ENCODE measurements around the gene APOC3. TPM values are rescaled to one million over a fixed set of nuclear protein-coding genes. Genes with fewer than 3 reads are reported as not detected.

The APOC3 gene
- total RNA-seq, 1 donor from 2014 or later, result not detected

DNA sequence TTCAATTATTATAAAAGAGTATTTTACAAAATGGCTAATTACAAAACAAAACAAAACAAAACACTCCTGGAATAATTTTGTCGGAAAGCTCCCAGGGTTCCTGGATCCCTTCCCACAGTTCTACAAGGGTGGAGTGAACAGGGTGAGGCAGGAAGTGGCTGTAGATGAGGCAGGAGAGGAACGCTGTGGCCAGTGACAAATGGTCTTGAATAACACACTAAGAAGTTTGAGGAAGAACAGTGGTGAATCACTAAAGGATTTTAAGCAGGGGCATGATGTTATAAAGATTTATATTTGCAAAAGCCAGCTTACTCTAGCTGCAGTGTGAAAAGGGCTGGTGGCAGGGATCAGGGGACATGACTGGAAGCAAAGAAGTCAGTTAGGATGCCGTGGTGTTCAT, 41.5 kb downstream of the APOC3 start:
- intact Hi-C loops (cut with micrococcal nuclease), result no loop called here

DNA sequence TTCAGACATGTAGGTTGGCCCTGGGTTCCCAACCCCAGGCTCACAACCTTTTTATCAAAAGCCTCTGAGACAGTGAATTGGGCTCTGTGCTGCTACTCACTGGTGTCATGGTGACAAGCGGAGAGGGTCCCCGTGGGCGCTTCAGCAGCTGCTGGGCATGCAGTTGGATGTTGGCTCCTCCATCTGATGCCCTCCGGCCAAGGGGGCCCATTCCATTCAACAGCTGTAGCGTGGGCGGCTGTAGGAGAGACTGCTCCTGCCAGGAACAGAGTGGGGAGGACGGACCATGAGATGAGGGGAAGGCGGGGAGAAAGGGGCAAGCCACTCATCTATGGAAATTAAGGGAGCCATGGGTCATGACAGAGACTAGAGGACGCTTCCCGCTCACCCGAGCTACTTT, 43.7 kb downstream of the APOC3 start:
- intact Hi-C loops (cut with micrococcal nuclease), result no loop called here

- intact Hi-C loops (cut with micrococcal nuclease), result no loop called here
Measured at GRCh38 chr11:116874251-116874650, 44.5 kb downstream of the APOC3 start.

- intact Hi-C loops (cut with micrococcal nuclease), result no loop called here
Measured at GRCh38 chr11:116875194-116875593, 45.5 kb downstream of the APOC3 start.

- intact Hi-C loops (cut with micrococcal nuclease), result no loop called here
Measured at GRCh38 chr11:116876656-116877055, 46.9 kb downstream of the APOC3 start.

- intact Hi-C loops (cut with micrococcal nuclease), result loop anchor here (1.0 to 2.0 kb wide), 5 partner anchors 47 to 346 kb away; partner anchors contain the start of genes APOA5 and PAFAH1B2
Measured at GRCh38 chr11:116879800-116880625, 50.3 kb downstream of the APOC3 start.

DNA sequence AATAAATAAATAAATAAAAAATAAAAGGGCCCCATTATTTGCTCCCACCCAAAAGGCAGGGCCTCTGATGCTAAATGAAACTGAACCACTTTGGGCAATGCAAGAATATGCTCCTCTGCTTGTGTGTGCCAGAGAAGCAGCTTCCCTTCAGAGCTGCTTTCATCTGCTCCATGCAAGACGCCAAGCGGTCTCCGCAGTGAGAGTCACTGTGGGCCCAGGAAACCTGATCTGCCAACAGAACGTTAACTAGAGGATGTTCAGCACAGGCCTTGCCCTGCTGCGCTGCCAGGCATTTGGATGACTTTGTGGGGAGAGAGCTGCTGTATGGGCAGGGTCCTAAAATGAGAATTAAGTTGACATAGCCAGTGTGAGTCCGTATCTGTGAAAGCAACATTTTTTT, 51.4 kb downstream of the APOC3 start:
- intact Hi-C loops (cut with micrococcal nuclease), result no loop called here

DNA sequence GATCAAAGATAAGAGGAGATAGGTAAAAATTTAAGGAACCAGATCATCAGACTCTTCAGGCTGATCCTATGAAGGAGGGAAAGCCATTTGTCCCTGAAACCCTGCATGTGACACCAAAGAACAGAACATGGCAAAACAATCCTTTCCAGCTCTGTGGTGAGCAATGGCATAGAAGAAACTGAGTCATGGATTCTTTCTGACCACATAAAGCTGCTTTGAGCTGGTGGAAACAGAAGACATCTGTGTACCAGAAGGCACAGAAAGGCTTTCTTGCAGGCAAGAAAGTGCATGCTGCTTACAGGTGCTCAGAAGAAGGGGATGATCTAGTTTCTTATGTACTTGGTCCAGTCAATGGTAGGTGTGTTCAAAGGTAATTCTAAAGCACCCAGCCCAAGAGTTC, 52.7 kb downstream of the APOC3 start:
- intact Hi-C loops (cut with micrococcal nuclease), result no loop called here

Other genes starting within 250 kb of the APOC3 start
- gene BUD13, start 56.9 kb upstream of the APOC3 start, total RNA-seq, result 26.4 and 27.9 TPM in 2 replicates
- gene ZPR1, start 41.9 kb upstream of the APOC3 start, total RNA-seq, result 75.0 and 78.8 TPM in 2 replicates
- gene APOA5, start 38.0 kb upstream of the APOC3 start, total RNA-seq, result not detected in 2 replicates
- not detected in 2 replicates for gene APOA4, start 6.6 kb upstream of the APOC3 start, total RNA-seq
- gene APOA1, start 7.7 kb downstream of the APOC3 start, total RNA-seq, result 0.17 and 0.32 TPM in 2 replicates

Data from T-helper 1 cell treated with Interleukin-12 subunit alpha and Interleukin-12 subunit beta and Interleukin-4 antibody, amounts not matched to agents 30 ng/mL and 1 ng/mL, for 36 hours (primary cell).